H4 (cell line): ENCODE data around the gene TMEM240. TPM values are rescaled to one million over a fixed set of nuclear protein-coding genes. Genes with fewer than 3 reads are reported as not detected.
"Not testable (repeated sequence)": the region's sequence is repeated elsewhere in the genome, so short reads cannot be mapped to it uniquely, and the experiment has no call there.

ENCODE experiments used
- DNase-seq: peaks from one replicate; pipeline ENCODE4 v3.0.0-alpha.2; 2015; ENCODE audit warnings: low spot score
- total RNA-seq: library from RNA; depleted of rRNA; stranded (reverse); fragments of >200 nt; shearing (Covaris generic); gene quantifications from 2 replicates; pipeline ENCODE4 v1.2.3, GENCODE V29; 2014

TMEM240 gene
- total RNA-seq, 1 experiment from 2014 or later = not detected

GRCh38 chr1:1540818-1541628 lies 599 bp upstream of the TMEM240 start:
- DNase-seq = no peak

- DNase-seq = no peak
Observed at GRCh38 chr1:1539310-1540089, 924 bp downstream of the TMEM240 start.

GRCh38 chr1:1538989-1539309 lies 1.5 kb downstream of the TMEM240 start:
- no peak for DNase-seq

- DNase-seq = no peak
Observed at GRCh38 chr1:1538334-1538733, 2.1 kb downstream of the TMEM240 start.

- no peak for DNase-seq
Observed at GRCh38 chr1:1537626-1538250, 2.7 kb downstream of the TMEM240 start.

GRCh38 chr1:1536938-1537546 lies 3.4 kb downstream of the TMEM240 start:
- DNase-seq = no peak

- no peak for DNase-seq
Observed at GRCh38 chr1:1536019-1536937, 4.1 kb downstream of the TMEM240 start.

- no peak for DNase-seq
Observed at GRCh38 chr1:1535201-1536018, 5.0 kb downstream of the TMEM240 start.

- no peak for DNase-seq
Observed at GRCh38 chr1:1534401-1535154, 5.8 kb downstream of the TMEM240 start.

- not testable (repeated sequence) for DNase-seq
Observed at GRCh38 chr1:1533894-1534291, 6.5 kb downstream of the TMEM240 start.

GRCh38 chr1:1533176-1533893 lies 7.1 kb downstream of the TMEM240 start:
- not testable (repeated sequence) for DNase-seq

- no peak for DNase-seq
Observed at GRCh38 chr1:1531947-1532346, 8.5 kb downstream of the TMEM240 start.

- DNase-seq = no peak
Observed at GRCh38 chr1:1529936-1530335, 10.5 kb downstream of the TMEM240 start.

GRCh38 chr1:1529321-1529720 lies 11.1 kb downstream of the TMEM240 start:
- DNase-seq = no peak

- no peak for DNase-seq
Observed at GRCh38 chr1:1528301-1529267, 11.8 kb downstream of the TMEM240 start.

- DNase-seq = no peak
Observed at GRCh38 chr1:1527092-1527816, 13.2 kb downstream of the TMEM240 start.

GRCh38 chr1:1526476-1526875 lies 13.9 kb downstream of the TMEM240 start:
- DNase-seq = not testable (repeated sequence)
